ENCODE results near the gene RIN3.

RIN3 gene

GRCh38 chr14:92556863-92557543 lies 43.4 kb downstream of the RIN3 start:
- no peak for DNase-seq

- DNase-seq = no peak
Measured at GRCh38 chr14:92557544-92557912, 43.9 kb downstream of the RIN3 start.

- DNase-seq = no peak
Measured at GRCh38 chr14:92558319-92558718, 44.7 kb downstream of the RIN3 start.

GRCh38 chr14:92559486-92559885 lies 45.9 kb downstream of the RIN3 start:
- DNase-seq = no peak

GRCh38 chr14:92560106-92560865 lies 46.7 kb downstream of the RIN3 start:
- DNase-seq = no peak

- no peak for DNase-seq
Measured at GRCh38 chr14:92561906-92562479, 48.4 kb downstream of the RIN3 start.

GRCh38 chr14:92563359-92563758 lies 49.8 kb downstream of the RIN3 start:
- DNase-seq = peak; percentile 44

- DNase-seq = no peak
Measured at GRCh38 chr14:92563765-92564285, 50.2 kb downstream of the RIN3 start.

GRCh38 chr14:92564344-92565039 lies 50.9 kb downstream of the RIN3 start:
- DNase-seq = no peak

- no peak for DNase-seq
Measured at GRCh38 chr14:92565040-92565717, 51.6 kb downstream of the RIN3 start.

- no peak for DNase-seq
Measured at GRCh38 chr14:92565718-92566115, 52.1 kb downstream of the RIN3 start.

GRCh38 chr14:92567173-92567725 lies 53.7 kb downstream of the RIN3 start:
- DNase-seq = no peak

GRCh38 chr14:92568621-92569479 lies 55.3 kb downstream of the RIN3 start:
- DNase-seq = peak; percentile 93

- DNase-seq = no peak
Measured at GRCh38 chr14:92570674-92571262, 57.2 kb downstream of the RIN3 start.

- DNase-seq = no peak
Measured at GRCh38 chr14:92572050-92572449, 58.5 kb downstream of the RIN3 start.

GRCh38 chr14:92573761-92574498 lies 60.3 kb downstream of the RIN3 start:
- DNase-seq = no peak

- DNase-seq = peak; percentile 52
Measured at GRCh38 chr14:92575061-92575747, 61.6 kb downstream of the RIN3 start.

GRCh38 chr14:92575748-92576303 lies 62.2 kb downstream of the RIN3 start:
- DNase-seq = no peak

- no peak for DNase-seq
Measured at GRCh38 chr14:92577321-92577742, 63.8 kb downstream of the RIN3 start.
